GM18861 (cell line): ENCODE results near the gene WDR45.

Experiments
- ATAC-seq: cut with Tn5 transposase; IDR thresholded peaks from one replicate; pipeline ENCODE4 v1.9.1; 2021; ENCODE audit not compliant: unreplicated experiment

WDR45 gene

DNA sequence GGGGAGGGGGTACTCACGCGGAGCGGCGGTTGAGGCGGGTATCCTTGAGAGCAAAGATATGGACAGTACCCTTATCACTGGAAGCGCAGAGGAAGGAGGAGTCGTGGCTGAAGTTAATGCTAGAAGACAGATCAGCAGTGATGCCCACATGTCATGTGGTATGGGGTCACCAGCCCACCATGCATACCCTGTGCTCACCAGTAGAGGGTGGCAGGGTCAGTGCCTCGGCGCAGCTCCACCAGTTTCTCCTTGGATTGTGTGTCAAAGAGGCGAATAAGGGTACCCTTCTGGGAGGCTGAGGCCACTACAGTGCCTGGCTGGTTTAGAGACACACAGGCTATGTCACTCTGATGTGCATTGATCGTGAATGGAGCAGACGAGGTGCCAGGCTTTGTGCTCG lies 4.3 kb downstream of the WDR45 start:
- ATAC-seq: no peak

DNA sequence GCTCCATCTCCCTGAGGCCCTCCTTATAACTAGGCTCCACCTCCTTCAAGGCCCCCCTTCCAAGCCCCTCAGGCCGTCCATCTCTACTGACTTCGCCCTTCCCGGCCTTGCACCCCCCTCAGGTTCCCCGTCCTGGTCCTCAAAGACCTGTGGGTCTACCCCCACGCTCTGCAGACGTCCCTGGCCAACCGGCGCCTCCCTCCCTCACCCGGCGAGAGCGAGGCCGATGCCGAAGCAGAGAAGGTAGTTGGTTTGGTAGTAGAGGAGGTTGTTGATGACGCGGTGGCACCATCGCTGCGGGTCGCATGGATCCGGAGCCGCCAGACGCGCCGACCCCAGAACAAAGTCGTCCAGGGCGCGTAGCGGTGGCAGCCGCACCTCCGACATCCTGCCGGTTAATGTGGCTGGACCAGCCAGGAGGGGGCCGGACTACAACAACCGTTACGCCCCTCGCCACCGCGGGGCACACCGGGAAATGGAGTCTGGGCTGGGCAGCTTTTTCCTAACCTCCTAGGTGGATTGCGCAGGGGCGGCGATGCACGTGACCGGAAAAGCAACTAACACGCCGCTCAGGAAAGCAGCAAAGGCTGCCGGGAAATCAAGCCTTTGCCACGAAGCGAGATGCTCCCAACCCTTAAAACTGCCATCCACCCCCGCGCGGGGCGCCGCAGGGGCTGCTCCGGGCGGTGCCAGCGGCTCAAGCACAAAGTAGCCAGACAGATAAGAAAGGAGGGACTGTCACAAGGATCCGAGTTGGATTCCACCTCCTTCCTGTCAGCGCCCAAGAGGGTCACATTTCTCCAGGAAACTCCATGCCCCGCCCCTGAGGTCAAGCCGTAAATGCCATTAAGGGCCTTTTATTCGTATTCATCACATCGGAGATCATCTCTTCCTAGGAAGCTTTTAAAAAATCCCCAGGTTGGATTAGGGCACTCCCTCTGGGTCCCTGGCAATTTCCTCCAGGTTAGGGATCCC lies 5.8 kb downstream of the WDR45 start, which contains the start of gene PRAF2:
Gene PRAF2, minus strand, starts transcription at position 402 of the 975 bp plus-strand sequence. Its CDS starts 15 bp downstream, at position 387.
- ATAC-seq: peak; percentile 60

DNA sequence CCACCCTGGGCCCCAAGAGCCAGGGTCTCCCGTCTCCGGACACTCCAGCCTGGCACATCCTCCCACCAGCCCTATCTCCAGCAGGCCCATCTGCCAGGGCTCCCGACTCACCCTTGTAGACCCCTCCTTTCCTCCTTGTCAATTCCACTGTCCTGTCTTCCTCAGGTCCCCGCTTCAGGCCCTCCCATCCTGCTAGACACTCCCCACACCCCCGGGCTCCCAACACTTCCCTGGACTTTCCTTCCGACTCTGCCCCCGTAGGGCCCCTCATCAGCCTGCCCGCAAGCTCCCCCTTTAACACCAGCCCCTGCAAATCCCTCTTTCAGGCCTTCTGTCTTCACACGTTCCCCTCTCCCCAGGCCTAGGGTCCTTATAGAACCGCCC lies 7.0 kb downstream of the WDR45 start:
- ATAC-seq: no peak

DNA sequence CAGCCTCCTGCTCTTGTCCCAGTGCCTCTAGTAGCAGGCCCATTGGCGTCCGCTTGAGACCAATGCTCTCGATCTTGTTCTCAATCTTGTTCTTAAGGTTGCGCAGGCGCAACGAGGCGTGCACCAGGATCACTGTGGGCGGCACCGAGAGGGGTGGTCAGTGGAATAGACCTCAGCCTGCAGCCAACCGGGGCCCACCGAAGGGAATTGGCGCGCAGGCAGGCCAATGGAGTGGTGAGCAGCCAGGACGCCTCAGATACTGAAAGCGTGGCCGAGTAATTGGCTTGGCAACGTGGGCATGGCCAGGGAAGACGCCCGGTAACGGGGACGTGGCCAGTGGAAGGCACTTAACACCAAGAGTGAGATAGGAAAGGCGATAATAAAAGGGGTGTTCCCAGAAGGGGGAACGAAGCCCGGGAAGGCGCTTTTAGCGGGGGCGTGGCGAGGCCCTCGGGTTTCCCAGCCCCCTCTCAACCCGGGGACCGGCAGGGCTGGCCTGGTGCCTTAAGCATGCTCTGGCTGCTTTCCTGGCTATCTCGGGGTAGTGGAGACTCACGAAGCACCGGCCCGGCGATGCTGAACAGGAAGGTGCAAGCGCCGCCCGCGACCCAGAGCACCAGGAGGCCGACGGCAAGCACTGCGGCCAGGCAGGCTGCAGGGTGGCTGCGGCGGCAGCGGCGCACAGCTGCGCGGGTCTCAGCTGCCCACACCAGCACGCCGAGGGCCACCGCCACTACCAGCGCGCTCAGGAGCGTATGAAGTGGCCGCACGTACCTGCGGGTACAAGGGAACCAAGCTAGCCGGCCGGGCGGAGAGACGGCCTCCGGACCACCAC lies 7.6 kb downstream of the WDR45 start:
- ATAC-seq: no peak

DNA sequence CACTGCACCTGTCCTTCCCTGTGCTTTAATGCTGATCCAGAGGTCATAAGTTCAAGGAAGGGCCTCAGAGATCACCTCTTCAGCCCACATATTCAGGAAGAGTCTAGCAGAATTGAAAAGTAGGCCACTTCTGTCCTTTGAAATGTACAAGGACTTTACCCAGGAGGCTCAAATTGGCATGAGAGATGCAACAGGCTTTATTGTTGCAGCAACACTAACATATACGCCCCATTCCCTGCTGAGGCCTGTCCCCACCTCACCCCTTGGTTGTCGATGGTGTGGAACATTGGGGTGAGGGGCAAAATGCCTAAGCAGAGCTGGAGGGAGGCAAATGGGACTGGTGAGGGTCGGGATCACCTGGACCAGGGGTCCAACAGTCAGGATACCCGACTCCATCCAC lies 8.7 kb downstream of the WDR45 start:
- ATAC-seq: no peak

DNA sequence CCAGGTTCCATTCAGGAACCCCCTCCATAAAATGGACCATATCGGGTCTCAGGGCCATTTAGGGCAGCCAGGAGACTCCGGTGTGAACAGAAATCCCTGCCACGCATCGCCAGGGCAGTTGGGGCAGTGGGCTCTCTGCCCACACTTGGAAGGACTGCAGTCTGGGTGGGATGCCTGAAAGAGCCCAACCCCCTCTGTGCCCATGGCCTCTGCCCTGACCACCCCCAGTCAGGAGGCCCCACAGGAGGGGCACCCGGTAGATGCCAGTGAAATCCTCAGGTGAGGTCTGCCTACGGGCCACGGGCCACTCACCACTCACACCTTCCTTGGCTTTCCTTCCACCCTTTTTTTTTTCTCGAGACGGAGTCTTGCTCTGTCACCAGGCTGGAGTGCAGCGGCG lies 10.6 kb downstream of the WDR45 start:
- ATAC-seq: no peak

DNA sequence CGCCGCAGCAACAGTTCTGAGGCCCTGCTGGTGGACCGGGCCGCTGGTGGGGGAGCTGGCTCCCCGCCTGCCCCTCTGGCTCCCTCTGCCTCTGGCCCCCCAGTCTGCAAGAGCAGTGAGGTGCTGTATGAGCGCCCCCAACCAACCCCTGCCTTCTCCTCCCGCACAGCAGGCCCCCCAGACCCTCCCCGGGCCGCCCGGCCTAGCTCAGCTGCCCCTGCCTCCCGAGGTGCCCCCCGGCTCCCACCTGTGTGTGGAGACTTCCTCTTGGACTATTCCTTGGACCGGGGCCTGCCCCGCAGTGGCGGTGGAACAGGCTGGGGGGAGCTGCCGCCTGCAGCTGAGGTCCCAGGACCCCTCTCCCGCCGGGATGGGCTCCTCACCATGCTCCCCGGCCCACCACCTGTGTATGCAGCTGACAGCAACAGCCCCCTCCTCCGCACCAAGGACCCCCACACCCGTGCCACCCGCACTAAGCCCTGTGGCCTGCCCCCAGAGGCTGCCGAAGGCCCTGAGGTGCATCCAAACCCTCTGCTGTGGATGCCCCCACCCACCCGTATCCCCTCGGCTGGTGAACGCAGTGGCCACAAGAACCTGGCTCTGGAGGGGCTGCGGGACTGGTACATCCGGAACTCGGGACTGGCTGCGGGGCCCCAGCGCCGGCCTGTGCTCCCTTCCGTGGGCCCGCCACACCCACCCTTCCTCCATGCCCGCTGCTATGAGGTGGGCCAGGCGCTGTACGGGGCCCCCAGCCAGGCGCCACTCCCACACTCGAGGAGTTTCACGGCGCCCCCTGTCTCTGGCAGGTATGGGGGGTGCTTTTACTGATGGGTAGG lies 12.2 kb downstream of the WDR45 start:
- no peak for ATAC-seq

DNA sequence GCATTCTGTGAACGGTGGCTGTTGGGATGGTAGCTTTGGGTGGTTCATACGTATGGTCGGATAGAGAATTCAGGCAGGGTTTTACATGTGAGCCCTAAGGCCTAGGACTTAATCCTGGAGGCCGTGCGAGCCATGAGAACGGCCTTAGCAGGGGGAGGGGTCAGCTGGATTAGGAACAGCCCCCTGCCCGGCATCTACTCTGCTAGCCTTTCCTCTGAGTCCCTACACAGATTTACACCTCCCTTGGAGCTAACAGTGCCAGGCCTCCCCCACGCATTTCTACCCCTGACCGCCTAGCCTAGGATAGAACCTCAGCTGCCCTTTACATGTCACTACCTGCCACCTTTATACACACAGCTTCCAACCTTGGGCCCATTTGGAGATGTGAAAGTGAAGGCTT lies 13.0 kb downstream of the WDR45 start:
- no peak for ATAC-seq

DNA sequence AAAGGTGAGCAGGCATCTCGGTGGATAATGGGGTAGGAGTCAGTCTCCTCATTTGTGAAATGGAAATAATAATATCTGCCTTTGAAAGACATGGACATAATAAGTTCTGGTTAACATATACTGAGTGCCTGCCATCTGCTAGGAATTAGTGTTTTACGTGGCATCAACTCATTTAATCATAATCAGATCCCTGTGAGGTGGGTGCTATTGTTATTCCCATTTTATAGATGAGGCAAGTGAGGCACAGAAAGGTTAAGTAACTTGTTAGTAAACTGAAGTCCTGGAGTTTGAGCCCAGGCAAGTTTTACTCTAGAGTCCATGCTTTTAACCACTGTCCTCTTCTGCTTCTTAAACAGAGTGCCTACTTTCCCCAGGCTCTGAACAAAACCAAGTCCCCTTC lies 13.4 kb downstream of the WDR45 start:
- no peak for ATAC-seq

DNA sequence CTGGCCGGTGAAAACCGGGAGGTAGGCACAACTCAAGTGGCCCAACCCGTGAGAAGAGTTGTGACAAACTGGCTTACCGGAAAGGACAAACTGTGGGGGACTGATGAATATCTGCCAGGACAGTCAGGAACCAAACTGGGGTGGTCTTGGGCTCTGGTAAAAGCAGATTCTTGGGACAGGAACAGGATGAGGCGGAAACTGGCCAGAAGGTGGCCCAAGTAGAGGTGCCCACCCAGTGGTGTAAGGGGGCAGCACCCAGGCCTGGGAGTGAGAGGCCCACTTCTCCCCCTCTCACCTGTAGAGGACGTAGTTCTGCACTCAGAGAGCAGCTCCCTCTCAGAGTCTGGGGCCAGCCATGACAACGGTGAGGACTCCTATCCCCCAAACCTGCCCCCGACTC lies 15.0 kb downstream of the WDR45 start:
- no peak for ATAC-seq

DNA sequence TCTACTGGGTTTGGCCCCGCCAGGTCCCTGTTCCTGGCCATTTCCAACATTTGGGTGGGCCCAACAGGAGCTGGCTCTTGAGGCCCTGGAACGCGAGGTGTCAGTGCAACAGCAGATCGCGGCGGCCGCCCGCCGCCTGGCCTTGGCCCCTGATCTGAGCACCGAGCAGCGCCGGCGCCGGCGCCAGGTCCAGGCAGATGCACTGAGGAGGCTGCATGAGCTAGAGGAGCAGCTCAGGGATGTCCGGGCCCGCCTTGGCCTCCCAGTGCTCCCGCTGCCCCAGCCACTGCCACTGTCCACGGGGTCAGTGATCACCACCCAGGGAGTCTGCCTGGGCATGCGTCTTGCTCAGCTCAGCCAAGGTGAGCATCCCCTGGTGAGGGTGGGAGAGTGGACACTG lies 15.4 kb downstream of the WDR45 start:
- ATAC-seq: no peak

DNA sequence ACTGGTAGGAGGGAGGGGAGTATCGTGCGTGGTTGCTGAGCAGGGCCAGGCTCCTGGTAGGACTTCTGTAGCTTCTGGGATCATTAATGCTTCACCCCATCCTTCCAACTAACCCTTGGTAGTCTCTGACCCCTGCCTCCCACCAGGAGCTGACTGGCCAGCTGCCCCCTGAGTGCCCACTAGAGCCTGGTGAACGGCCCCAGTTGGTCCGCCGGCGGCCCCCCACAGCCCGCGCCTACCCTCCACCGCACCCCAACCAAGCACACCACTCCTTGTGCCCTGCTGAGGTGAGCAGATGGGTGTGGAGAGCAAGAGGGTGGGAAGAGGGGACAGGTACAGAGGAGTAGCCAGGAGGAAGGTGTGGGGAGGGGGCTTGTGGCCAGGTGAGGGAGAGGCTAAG lies 16.0 kb downstream of the WDR45 start:
- no peak for ATAC-seq

DNA sequence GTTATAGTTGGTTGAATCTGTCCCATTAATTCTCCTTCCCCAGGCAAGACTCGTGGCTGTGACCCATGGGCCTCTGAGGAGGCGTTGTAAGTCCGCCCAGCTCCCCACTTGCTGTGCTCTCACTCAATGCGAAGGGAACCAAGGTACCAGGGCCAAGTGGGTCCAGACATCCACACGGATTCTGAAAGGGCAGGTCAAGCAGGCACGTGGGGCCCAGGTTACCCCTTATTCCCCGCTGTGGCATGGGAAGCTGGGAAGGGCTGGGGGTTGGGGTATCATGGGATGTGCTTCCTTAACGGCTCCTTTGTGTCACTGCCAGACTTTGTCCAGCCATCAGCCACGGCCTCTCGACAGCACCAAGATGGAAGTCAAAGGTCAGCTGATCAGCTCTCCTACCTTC lies 17.8 kb downstream of the WDR45 start:
- ATAC-seq: no peak

DNA sequence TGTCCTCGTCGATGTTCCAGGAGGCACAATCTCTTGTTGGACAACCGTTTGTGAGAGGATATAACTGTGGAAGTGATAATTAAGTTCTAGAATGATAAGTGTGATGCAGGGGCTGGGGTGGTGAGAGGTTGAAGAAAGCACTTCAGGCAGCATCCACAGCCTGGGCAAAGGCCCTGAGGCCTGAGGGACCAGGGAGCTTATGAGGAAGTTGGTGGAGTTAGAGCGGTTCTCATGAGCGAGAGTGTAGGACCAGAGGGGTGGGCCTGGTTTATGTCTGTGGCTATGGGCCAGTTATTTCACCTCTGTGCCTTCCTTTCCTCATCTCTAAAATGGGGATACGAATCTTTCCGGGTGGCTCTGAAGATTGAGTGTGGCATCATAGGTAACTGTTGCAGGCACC lies 18.2 kb downstream of the WDR45 start:
- ATAC-seq: no peak

DNA sequence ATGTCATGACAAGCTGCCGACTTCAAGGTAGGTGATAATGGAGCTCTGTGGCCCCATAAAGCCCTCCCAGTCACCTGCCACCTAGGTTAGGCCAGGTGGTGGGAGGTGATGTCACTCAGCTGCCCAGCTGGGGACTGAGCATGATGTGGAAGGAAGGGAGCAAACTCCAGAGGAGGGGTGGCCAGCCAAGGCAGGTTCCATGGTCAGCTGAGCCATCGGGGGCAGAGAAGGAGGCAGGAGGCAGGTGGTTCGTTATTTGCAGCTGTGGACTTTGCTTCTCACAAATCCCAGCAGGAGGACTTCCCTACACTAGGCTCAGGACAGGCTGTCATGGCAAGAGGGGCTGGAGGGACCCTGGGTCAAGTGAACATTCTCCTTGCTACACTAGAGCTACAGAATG lies 18.8 kb downstream of the WDR45 start:
- no peak for ATAC-seq

DNA sequence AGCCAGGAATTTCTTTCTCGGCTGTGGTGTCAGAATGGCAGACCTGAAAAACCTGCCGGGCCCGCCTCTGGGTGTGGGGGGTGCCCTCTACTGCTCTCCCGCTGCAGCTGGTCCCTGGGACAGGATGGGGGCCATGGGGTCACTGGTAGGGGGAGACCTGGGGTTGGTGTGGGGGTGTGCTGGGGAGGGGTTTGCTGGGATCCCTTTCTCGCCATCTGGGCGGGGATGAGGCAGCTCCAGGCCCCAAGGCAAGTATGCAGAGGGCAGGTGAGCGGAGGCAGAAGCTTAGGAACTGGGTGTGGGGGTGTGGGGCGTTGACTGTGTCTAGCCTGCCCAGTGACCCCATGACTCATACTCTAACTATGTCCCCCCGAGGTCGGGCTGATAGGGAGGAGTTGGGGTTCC lies 20.0 kb downstream of the WDR45 start:
- ATAC-seq: no peak

DNA sequence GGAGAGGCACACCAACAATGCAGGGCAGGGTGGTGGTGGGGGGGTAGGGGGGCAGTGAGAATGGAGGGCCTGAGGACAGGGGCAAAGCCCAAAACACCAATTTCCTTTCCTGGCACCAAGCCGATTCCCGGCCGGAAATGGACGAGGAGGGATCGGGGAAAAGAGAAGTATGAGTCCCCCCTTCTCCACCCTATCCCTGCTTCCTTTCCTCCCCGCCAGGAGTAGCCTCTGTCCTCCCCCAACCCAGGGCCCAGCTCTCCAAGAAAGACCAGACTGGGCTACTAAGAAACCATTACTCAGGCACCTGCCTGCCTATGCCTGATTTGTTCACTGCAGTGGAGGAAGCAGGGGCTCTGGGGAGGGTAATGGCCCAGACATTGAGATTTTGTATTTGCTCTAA lies 20.5 kb downstream of the WDR45 start:
- no peak for ATAC-seq

DNA sequence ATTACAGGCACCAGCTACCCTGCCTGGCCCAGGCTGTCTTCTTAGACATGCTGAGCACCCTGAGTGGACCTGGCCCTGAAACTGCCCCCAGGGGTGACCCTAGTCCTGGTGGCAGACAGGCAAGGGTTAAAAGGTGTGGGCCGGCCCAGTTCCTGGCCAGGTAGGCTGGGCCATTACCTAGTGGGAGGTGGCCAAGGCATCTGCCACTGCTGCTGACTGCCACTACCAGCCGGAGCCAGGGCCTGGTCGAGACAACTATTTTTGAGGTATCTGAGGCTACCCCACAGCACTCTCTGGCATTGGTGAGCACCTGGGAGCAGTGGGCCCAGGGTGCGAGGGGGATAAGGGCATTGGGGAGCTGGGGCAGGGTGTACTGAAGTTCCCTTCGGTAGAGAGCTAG lies 20.9 kb downstream of the WDR45 start, which contains the start of gene CCDC120:
Gene CCDC120, plus strand, starts transcription at position 206 of the 400 bp plus-strand sequence. CDS start 3,043 bp downstream, outside the sequence.
- no peak for ATAC-seq

DNA sequence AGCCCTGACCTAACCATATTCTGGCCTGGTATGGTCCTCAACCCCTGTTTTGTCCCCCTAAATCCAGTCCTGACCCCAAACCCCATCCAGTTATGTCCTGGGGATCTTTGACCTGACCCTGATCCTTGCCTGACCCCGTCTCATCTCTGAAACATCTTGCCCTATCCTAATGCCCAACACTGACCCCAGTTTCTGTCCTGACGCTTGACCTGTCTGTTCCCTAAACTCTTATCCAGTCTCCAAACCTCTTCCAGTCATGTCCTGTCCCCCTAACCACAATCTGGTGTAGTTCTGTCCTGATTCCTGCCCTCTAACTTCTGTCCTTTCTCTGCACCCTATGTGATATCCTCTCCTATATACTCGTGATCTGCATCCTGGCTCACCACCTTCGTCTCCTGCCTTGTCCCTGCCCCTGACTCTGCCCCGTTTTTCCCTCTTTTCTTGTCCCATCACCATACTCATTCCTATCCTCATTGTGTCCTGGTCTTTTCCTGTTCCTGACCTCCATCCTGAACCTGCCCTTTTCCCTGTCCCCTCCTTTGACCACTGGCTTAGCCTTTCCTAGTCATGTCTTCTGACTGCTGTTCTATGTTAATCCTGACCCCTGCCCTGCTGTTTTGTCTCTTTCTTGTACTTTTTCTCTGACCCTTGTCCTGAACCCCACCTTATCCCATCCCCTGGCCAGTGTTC lies 25.5 kb downstream of the WDR45 start:
- no peak for ATAC-seq
